Renal cortical epithelial cell (primary cell): ENCODE measurements around the gene PRR5L. TPM values are rescaled to one million over a fixed set of nuclear protein-coding genes. Genes with fewer than 3 reads are reported as not detected.

Source experiments
- DNase-seq: peaks from one replicate; pipeline ENCODE4 v3.0.0-alpha.2; 2011; ENCODE audit warnings: low read depth
- total RNA-seq: library from RNA; depleted of rRNA; stranded (reverse); fragments of >200 nt; gene quantifications from 2 replicates; pipeline ENCODE4 v1.2.3, GENCODE V29; 2014

PRR5L gene
- total RNA-seq, 1 donor from 2014 or later: 83.1 TPM

DNA sequence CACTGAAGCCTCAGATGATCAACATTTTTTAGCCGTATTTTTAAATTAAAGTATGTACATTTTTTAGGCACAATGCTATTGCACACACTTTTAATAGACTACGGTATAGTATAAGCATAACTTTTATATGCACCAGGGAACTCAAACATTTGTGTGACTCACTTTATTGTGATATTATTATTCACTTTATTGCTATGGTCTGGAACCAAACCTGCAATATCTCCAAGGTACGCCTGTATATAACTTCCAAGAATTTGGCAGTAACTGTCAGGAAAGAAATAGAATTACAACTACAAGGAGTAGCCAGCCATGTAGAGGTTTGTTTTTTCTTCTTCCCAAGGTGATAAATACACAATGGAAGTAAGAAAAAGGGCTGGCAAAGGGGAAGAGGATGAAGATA is 62.3 kb downstream of the PRR5L start:
- no peak for DNase-seq

DNA sequence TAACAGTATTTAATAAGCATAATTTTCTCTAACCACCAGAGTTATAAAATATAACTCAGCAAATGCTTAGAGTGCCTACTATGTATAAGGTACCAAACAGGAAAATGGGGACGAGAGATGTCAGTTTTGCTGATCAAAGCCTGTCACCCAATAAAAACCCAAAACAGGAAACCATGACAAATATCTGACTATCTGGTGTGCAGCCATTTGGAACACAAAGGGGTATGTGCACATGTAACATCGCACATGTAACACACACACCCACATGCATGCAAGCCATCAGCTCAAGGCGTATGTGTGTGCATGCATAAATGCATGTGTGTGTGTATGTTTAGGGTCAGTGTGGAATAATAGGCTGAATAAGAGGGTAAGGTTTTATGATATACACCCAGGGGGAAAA is 64.2 kb downstream of the PRR5L start:
- DNase-seq: no peak

- peak; percentile 26 for DNase-seq
Observed at GRCh38 chr11:36360826-36361415, 64.8 kb downstream of the PRR5L start.

- peak; percentile 82 for DNase-seq
Observed at GRCh38 chr11:36361472-36361871, 65.4 kb downstream of the PRR5L start.

GRCh38 chr11:36361901-36362391 is 65.9 kb downstream of the PRR5L start:
- peak; percentile 91 for DNase-seq

GRCh38 chr11:36362902-36363301 is 66.8 kb downstream of the PRR5L start:
- peak; percentile 93 for DNase-seq

DNA sequence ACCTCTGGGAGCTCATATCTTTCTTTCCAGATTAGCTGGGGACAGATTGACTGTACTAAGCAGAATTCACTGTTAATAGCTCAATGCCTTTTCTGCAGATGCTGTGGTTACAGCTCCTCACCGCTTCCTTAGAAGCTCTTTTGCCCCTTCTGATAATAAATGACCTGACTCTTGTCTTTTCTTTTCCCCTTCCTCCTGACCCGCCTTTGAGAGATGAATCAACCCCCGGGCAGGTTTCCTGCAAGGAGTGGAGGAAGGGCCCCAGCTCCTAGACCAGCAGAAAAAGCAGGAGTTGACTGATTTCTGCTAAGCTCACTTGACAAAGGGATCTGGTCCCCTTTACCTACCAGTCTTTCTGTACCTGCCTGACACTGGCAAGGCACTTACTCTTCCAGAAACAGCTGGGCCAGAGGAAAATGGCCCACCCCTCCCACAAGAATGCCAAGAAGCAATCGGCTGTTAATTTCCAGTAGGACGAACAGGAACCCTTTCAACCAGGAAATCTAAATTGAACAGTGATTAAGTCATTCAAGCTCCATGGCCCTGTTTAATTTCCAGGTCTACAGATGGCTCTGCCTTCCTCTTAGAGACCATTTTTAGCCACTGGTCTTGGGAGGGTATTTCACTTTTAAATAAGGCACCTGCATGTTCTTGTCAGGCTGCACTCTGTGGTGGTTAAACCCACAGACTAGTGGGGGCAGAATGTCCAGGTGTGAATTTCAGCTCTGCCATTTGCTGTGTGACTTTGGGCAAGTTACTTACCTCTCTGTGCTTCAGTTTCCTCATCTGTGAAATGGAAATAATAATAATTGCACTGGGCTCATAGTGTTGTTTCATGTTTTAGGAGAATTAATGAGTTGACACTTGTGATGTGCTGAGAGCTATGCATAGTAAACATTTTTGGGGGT is 67.5 kb downstream of the PRR5L start:
- DNase-seq: peak; percentile 84

GRCh38 chr11:36364551-36365325 is 68.7 kb downstream of the PRR5L start:
- DNase-seq: peak; percentile 58

- DNase-seq: no peak
Observed at GRCh38 chr11:36365907-36366306, 69.8 kb downstream of the PRR5L start.

GRCh38 chr11:36367806-36368680 is 72.0 kb downstream of the PRR5L start:
- no peak for DNase-seq

DNA sequence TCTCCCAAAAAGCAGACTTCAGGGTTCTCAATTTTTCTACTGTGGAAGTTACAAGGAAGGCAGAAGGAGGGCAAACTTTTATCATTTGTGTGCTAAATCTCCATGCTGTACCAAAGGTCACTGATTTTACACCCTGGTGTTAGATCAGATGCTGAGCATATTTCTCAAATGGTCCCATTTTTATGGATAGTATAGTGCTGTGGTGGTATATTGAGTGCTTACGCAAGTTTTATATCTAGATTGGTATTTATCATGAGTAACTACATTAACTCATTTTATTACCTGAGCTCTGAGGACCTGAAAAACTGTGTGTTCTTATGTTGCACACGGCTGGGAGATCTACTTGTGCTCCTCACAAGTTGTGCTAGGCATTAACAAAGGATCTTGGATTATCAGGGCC is 75.1 kb downstream of the PRR5L start:
- DNase-seq: no peak

- DNase-seq: no peak
Observed at GRCh38 chr11:36371590-36371989, 75.5 kb downstream of the PRR5L start.

DNA sequence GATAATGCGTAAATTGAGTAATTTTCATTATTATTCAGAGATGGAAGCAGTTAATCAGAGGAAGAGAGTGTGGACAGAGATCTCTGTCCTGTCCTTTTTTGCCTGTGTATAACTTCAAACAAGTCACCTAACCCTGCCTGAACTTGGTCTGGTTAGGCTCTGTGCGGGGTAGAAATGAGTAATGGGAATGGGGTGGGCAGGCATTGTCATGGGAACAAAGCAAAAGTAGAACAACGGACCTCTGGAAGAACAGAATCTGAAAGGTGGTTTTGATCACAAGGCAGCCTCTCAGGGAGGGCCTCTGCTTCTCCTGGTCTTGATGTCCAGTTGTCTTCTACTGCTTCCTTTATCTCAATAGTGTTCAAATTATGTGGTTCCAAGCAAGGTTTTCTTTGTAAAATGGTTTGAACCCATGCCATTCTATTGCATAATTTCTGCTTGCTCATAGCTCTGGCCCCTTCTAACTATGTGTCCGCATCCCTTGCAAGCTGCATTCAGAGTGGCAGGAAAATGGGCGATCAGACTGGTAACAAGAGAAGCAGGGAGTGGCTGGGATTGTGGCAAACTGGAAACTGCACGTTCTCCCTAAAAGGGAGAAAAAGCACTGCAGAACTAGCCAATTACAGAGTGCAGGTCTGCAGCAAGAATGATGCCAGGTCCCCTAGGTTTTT is 76.1 kb downstream of the PRR5L start:
- DNase-seq: peak; percentile 67

- DNase-seq: peak; percentile 76
Observed at GRCh38 chr11:36373016-36374010, 77.2 kb downstream of the PRR5L start.

DNA sequence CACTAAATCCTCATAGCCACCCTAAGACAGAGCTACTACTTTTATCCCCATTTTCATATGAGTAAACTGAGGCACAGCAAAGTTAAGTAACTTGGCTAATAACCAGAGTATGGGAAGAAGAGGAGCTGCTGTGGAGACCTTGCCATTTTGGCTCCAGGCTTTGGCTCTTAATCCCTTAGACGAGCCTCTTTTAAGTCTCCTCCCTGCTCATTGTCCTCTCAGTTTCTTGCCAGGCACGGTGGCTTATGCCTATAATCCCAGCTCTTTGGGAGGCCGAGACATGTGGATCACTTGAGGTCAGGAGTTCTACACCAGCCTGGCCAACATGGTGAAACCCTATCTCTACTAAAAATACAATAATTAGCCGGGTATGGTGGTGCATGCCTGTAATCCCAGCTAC is 78.6 kb downstream of the PRR5L start:
- no peak for DNase-seq

- no peak for DNase-seq
Observed at GRCh38 chr11:36375353-36376008, 79.4 kb downstream of the PRR5L start.

- DNase-seq: no peak
Observed at GRCh38 chr11:36376009-36376887, 80.2 kb downstream of the PRR5L start.
